Liver (tissue), 3 donors: Measurements from ENCODE around the gene PRKN.

ENCODE experiments used
- CTCF ChIP-seq: fragments of 150-350 bp; IDR thresholded peaks from 2 replicates; pipeline ENCODE4 v1.5.1; 2017; ENCODE audit warnings: improper control_type of control experiment, low read depth, low read length; ENCODE audit not compliant: missing input control
- JUND ChIP-seq, 2 donors: IDR thresholded peaks; 2 replicates each; pipeline ENCODE4 v1.6.1; 2016; ENCODE audit warnings: antibody characterized with exemption in 2 of 2
- NR2F2 ChIP-seq: IDR thresholded peaks from 2 replicates; pipeline ENCODE4 v1.6.1; 2016; ENCODE audit warnings: antibody characterized with exemption
- RXRA ChIP-seq, 2 donors: IDR thresholded peaks; 2 replicates each; pipeline ENCODE4 v1.6.1; 2017 to 2018; ENCODE audit warnings: antibody characterized with exemption in 2 of 2, mild to moderate bottlenecking in 1 of 2
- TAF1 ChIP-seq: conservative IDR thresholded peaks from 2 replicates; pipeline ENCODE4 v1.6.1; 2016; ENCODE audit warnings: antibody characterized with exemption, mild to moderate bottlenecking
- YY1 ChIP-seq: IDR thresholded peaks from 2 replicates; pipeline ENCODE4 v1.6.1; 2016; ENCODE audit warnings: antibody characterized with exemption, mild to moderate bottlenecking
- TF ChIP-seq, protein P1 (sequence below): IDR thresholded peaks from 2 replicates; pipeline ENCODE4 v1.6.1; 2016; ENCODE audit warnings: antibody characterized with exemption
- TF ChIP-seq, protein P2 (sequence below): IDR thresholded peaks from 2 replicates; pipeline ENCODE4 v1.6.1; 2016; ENCODE audit warnings: antibody characterized with exemption
- donor health status: healthy.
- donor health status: healthy.

GRCh38 chr6:161366301-161366923 is 1361.2 kb downstream of the PRKN start:
- TF ChIP-seq CTCF (no peak), JUND (IDR thresholded peaks at IDR 0.05) (no peak), YY1 (no peak), NR2F2 (no peak), TAF1 (no peak), RXRA (IDR thresholded peaks at IDR 0.05) (no peak)
- TF ChIP-seq, protein P1, sequence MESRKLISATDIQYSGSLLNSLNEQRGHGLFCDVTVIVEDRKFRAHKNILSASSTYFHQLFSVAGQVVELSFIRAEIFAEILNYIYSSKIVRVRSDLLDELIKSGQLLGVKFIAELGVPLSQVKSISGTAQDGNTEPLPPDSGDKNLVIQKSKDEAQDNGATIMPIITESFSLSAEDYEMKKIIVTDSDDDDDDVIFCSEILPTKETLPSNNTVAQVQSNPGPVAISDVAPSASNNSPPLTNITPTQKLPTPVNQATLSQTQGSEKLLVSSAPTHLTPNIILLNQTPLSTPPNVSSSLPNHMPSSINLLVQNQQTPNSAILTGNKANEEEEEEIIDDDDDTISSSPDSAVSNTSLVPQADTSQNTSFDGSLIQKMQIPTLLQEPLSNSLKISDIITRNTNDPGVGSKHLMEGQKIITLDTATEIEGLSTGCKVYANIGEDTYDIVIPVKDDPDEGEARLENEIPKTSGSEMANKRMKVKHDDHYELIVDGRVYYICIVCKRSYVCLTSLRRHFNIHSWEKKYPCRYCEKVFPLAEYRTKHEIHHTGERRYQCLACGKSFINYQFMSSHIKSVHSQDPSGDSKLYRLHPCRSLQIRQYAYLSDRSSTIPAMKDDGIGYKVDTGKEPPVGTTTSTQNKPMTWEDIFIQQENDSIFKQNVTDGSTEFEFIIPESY, result no peak
- TF ChIP-seq, protein P2, sequence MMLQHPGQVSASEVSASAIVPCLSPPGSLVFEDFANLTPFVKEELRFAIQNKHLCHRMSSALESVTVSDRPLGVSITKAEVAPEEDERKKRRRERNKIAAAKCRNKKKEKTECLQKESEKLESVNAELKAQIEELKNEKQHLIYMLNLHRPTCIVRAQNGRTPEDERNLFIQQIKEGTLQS, result no peak
